Stimulated activated CD4-positive, alpha-beta T cell treated with anti-CD3 and anti-CD28 coated beads, TNF-alpha, amount 100 ng/mL, for 24 hours (primary cell): ENCODE results near the gene CELF4.

ENCODE experiments used
- DNase-seq, 3 experiments: peaks; one replicate each; pipeline ENCODE4 v3.0.0-alpha.2; 2020; ENCODE audit warnings: low read depth in 3 of 3

The CELF4 gene

GRCh38 chr18:37442477-37442876 is 123.1 kb downstream of the CELF4 start:
- DNase-seq = no peak

GRCh38 chr18:37441821-37442220 is 123.8 kb downstream of the CELF4 start:
- DNase-seq = no peak

- DNase-seq = no peak
Measured at GRCh38 chr18:37440206-37440605, 125.4 kb downstream of the CELF4 start.

GRCh38 chr18:37438417-37439180 is 127.0 kb downstream of the CELF4 start:
- DNase-seq = no peak

- no peak for DNase-seq
Measured at GRCh38 chr18:37435996-37436395, 129.6 kb downstream of the CELF4 start.

- no peak for DNase-seq
Measured at GRCh38 chr18:37435150-37435867, 130.3 kb downstream of the CELF4 start.

- no peak for DNase-seq
Measured at GRCh38 chr18:37434161-37434860, 131.3 kb downstream of the CELF4 start.

GRCh38 chr18:37432436-37433195 is 133.0 kb downstream of the CELF4 start:
- no peak for DNase-seq

- no peak for DNase-seq
Measured at GRCh38 chr18:37430357-37431076, 135.1 kb downstream of the CELF4 start.

- no peak for DNase-seq
Measured at GRCh38 chr18:37429791-37430190, 135.8 kb downstream of the CELF4 start.

GRCh38 chr18:37428288-37428974 is 137.2 kb downstream of the CELF4 start:
- DNase-seq = no peak

- DNase-seq = no peak
Measured at GRCh38 chr18:37426586-37426985, 139.0 kb downstream of the CELF4 start.

GRCh38 chr18:37425222-37425621 is 140.4 kb downstream of the CELF4 start:
- DNase-seq = no peak

GRCh38 chr18:37424507-37424906 is 141.1 kb downstream of the CELF4 start:
- DNase-seq = no peak

GRCh38 chr18:37422596-37422995 is 143.0 kb downstream of the CELF4 start:
- DNase-seq = no peak

- no peak for DNase-seq
Measured at GRCh38 chr18:37422116-37422515, 143.5 kb downstream of the CELF4 start.

- no peak for DNase-seq
Measured at GRCh38 chr18:37421341-37422077, 144.1 kb downstream of the CELF4 start.

GRCh38 chr18:37420315-37420880 is 145.2 kb downstream of the CELF4 start:
- DNase-seq = no peak

- no peak for DNase-seq
Measured at GRCh38 chr18:37419866-37420265, 145.7 kb downstream of the CELF4 start.

- no peak for DNase-seq
Measured at GRCh38 chr18:37419315-37419714, 146.3 kb downstream of the CELF4 start.
